Lower lobe of right lung (tissue), 2 donors: ENCODE measurements around the gene CC2D1A. TPM values are rescaled to one million over a fixed set of nuclear protein-coding genes. Genes with fewer than 3 reads are reported as not detected.
A peak's percentile ranks its signal among the peaks of the same experiment; 100 is the strongest.

Source experiments
- ATAC-seq, 2 donors: fragments of 200-7000 bp; cut with Tn5 transposase; one replicate each; pipeline ENCODE4 v1.9.1; 2020 to 2022; ENCODE audit warnings: mild to moderate bottlenecking in 2 of 2, moderate library complexity in 2 of 2
- DNase-seq: peaks from one replicate; pipeline ENCODE4 v3.0.0-alpha.2; 2020
- H3K27ac ChIP-seq: fragments of 200-600 bp; one replicate; pipeline ENCODE4 v1.8.0; 2022
- H3K27me3 ChIP-seq: fragments of 200-600 bp; one replicate; pipeline ENCODE4 v1.8.0; 2022; ENCODE audit warnings: low read depth
- H3K36me3 ChIP-seq: fragments of 200-600 bp; one replicate; pipeline ENCODE4 v1.8.0; 2022; ENCODE audit warnings: mild to moderate bottlenecking
- H3K4me1 ChIP-seq: fragments of 200-600 bp; one replicate; pipeline ENCODE4 v1.8.0; 2022
- H3K4me3 ChIP-seq: fragments of 200-600 bp; one replicate; pipeline ENCODE4 v1.8.0; 2022; ENCODE audit warnings: mild to moderate bottlenecking
- H3K9me3 ChIP-seq: fragments of 200-600 bp; one replicate; pipeline ENCODE4 v1.8.0; 2022
- intact Hi-C: fragments of 100-400 bp; cut with DNase I; formaldehyde crosslinking; loops from one replicate; pipeline ENCODE4 v1.11.0; 2022
- long read RNA-seq: library from polyadenylated mRNA; unstranded; transcript quantifications from one replicate; pipeline ENCODE4 v2.0.0, GENCODE V29; 2021
- total RNA-seq: library from RNA; stranded (reverse); fragmentation: NEBNext Ultra II Directional; extraction: Animal tissue kit (Norgen Biotek cat#: 25700); gene quantifications from one replicate; pipeline ENCODE4 v1.2.1, GENCODE V29; 2021
- TF ChIP-seq, protein P1 (sequence below): fragments of 200-600 bp; IDR thresholded peaks from one replicate; pipeline ENCODE4 v1.8.0; 2022; ENCODE audit warnings: antibody characterized with exemption, mild to moderate bottlenecking
- donor health status: DM: no; HTN: yes; CAD: no; lungs with severe emphysema.

CC2D1A gene
- total RNA-seq = 32.4 TPM
- long read RNA-seq, transcript CC2D1A-201 (29 exons, 3,581 nt) = major isoform, 10 of 47 reads
- long read RNA-seq, partial matches to known transcripts = 26 of 47 reads
- long read RNA-seq, other reads (novel, unspliced or antisense) = 10 of 47 reads

DNA sequence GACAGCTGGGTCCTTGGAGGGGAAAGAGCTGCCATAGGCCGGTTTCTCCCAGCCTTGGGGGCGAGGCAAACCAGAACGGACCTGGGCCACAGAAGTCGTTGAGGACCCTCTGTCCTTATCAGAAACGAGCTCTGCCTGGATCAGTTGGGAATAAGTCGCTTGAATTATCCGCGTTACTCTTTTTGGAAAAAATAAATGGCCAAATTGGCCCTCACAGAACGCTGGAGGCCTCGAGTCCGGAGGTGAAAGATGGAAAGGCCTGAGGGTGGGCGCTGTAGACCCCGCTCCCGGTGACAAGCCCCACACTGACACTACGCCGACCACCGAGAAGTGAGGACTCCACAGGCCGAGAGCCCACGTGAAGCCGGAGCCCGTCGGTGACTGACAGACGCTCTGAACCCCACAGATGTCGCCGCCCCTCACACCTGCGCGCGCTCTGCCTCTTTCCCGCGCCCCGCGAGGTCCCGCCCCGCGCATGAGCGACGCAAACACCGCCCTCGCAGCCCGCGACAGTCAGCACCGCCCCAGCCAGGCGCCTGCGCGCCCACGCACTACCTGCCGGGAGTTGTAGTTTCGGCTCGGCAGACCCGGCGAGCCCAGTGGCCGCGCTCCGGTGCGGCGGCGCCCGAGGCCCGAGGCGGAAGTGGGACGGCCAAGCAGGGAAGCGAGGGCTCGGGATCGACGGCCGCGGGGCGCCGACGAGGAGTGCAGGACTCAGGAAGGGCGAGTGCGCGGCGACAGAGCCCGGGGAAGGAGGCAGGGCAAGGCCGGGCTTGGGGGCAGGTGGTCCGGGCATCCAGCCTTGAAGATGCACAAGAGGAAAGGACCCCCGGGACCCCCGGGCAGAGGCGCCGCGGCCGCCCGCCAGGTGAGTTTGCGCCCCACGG is at the start of gene CC2D1A, which contains the start of gene BRME1:
Gene CC2D1A (plus strand): TSS at position 568 of the 887 bp plus-strand sequence. CDS start 241 bp downstream, at position 809.
Gene BRME1 (minus strand): TSS at position 484 of the 887 bp plus-strand sequence. CDS start 1,225 bp downstream, outside the sequence.
- peaks cover 22% of the 10 kb centered on the region for H3K4me1 ChIP-seq
- ATAC-seq = peak; percentile 99 to 100
- intact Hi-C loops = no loop called here
- peak within 1 kb of the TSS; percentile 81 for H3K27ac ChIP-seq
- DNase-seq = peak; percentile 97
- H3K4me3 ChIP-seq = peak within 1 kb of the TSS; percentile 84
- no peaks in the 10 kb centered on the region for H3K27me3 ChIP-seq
- peaks cover 16% of the 10 kb centered on the region for H3K36me3 ChIP-seq
- TF ChIP-seq, protein P1, sequence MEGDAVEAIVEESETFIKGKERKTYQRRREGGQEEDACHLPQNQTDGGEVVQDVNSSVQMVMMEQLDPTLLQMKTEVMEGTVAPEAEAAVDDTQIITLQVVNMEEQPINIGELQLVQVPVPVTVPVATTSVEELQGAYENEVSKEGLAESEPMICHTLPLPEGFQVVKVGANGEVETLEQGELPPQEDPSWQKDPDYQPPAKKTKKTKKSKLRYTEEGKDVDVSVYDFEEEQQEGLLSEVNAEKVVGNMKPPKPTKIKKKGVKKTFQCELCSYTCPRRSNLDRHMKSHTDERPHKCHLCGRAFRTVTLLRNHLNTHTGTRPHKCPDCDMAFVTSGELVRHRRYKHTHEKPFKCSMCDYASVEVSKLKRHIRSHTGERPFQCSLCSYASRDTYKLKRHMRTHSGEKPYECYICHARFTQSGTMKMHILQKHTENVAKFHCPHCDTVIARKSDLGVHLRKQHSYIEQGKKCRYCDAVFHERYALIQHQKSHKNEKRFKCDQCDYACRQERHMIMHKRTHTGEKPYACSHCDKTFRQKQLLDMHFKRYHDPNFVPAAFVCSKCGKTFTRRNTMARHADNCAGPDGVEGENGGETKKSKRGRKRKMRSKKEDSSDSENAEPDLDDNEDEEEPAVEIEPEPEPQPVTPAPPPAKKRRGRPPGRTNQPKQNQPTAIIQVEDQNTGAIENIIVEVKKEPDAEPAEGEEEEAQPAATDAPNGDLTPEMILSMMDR = no peak
- no peaks in the 10 kb centered on the region for H3K9me3 ChIP-seq

GRCh38 chr19:13856497-13856896 is 49.5 kb upstream of the CC2D1A start:
- no peaks in the 10 kb centered on the region for H3K36me3 ChIP-seq
- intact Hi-C loops = no loop called here
- TF ChIP-seq, protein P1 = no peak
- no peaks in the 10 kb centered on the region for H3K9me3 ChIP-seq
- H3K27ac ChIP-seq = no peak overlapping the region
- H3K27me3 ChIP-seq = no peaks in the 10 kb centered on the region
- H3K4me1 ChIP-seq = peaks cover 11% of the 10 kb centered on the region
- no peak overlapping the region for H3K4me3 ChIP-seq
- no peak for ATAC-seq
- DNase-seq = no peak

DNA sequence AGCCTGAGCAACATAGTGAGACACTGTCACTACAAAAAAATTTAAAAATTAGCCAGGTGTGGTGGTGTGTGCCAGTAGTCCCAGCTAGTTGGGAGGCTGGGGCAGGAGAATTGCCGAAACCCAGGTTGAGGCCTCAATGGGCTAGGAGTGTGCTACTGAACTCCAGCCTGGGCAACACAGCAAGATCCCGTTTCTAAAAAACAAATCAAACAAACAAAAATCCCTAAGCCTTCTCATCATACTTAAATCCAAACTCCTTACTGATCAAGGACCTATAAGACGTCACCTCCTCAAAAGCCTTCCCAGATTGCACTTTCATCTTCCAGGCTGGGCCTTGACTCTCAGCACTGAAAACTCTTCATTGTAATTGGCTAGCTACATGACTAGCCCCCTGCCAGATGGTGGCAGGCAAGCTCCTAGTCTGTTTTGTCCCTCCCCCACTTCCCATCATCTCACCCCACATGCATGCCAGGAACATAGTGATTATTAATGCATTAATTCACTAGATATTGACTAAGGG is 46.6 kb upstream of the CC2D1A start:
- DNase-seq = no peak
- Histone ChIP-seq H3K27ac (no peak overlapping the region), H3K27me3 (no peaks in the 10 kb centered on the region), H3K4me3 (no peak overlapping the region), H3K36me3 (no peaks in the 10 kb centered on the region), H3K4me1 (peaks cover 29% of the 10 kb centered on the region), H3K9me3 (no peaks in the 10 kb centered on the region)
- intact Hi-C loops = no loop called here
- ATAC-seq = no peak
- TF ChIP-seq, protein P1 = no peak

GRCh38 chr19:13860679-13861391 is 45.2 kb upstream of the CC2D1A start:
- Histone ChIP-seq H3K27ac (peak overlapping the region; percentile 97), H3K36me3 (no peaks in the 10 kb centered on the region), H3K27me3 (no peaks in the 10 kb centered on the region), H3K9me3 (no peaks in the 10 kb centered on the region), H3K4me1 (peaks cover 34% of the 10 kb centered on the region), H3K4me3 (peak overlapping the region; percentile 56)
- ATAC-seq = no peak
- DNase-seq = no peak
- TF ChIP-seq, protein P1 = no peak
- intact Hi-C loops = loop anchor here (10.0 kb wide), 1 partner anchor 76 kb away; no protein-coding TSS in a partner anchor

DNA sequence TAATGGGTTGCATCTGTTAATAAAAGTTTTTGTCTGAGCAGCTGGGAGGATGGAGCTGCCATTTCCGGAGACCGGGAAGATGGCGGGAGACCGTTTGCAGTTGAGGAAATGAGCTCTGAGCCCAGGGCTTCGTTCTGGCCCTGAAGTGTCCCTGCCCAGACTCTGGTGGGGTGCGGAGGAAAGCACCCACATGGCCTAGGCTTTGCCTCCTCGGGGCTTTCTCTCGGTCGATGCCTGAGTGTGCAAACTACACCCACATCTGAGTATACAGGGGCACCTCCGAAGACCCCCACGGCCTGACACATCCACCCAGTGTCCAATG is 44.6 kb upstream of the CC2D1A start:
- peak overlapping the region; percentile 56 for H3K4me3 ChIP-seq
- DNase-seq = no peak

More for the DNA sequence above, 44.6 kb upstream of the CC2D1A start:
- TF ChIP-seq, protein P1 = no peak
- H3K36me3 ChIP-seq = no peaks in the 10 kb centered on the region
- H3K27me3 ChIP-seq = no peaks in the 10 kb centered on the region
- peak overlapping the region; percentile 97 for H3K27ac ChIP-seq
- intact Hi-C loops = loop anchor here (10.0 kb wide), 1 partner anchor 77 kb away; no protein-coding TSS in a partner anchor
- no peaks in the 10 kb centered on the region for H3K9me3 ChIP-seq
- peak; percentile 3 to 6 for ATAC-seq
- peaks cover 34% of the 10 kb centered on the region for H3K4me1 ChIP-seq
